Type B pancreatic cell (in vitro differentiated cells): ENCODE data around the gene HSPB8. TPM values are rescaled to one million over a fixed set of nuclear protein-coding genes. Genes with fewer than 3 reads are reported as not detected.

ENCODE experiments used
- DNase-seq: peaks from one replicate; pipeline ENCODE4 v3.0.0; 2021; ENCODE audit warnings: mixed read lengths; ENCODE audit not compliant: unreplicated experiment; ENCODE audit errors: extremely low spot score
- H3K27ac Mint-ChIP-seq: 2 replicates; pipeline ENCODE4 v1.8.0; 2021; ENCODE audit warnings: mild to moderate bottlenecking, mixed read lengths
- H3K27me3 Mint-ChIP-seq: 2 replicates; pipeline ENCODE4 v1.8.0; 2021; ENCODE audit warnings: mixed read lengths
- H3K36me3 Mint-ChIP-seq: 2 replicates; pipeline ENCODE4 v1.8.0; 2021; ENCODE audit warnings: mixed read lengths
- H3K4me1 Mint-ChIP-seq: one replicate; pipeline ENCODE4 v1.8.0; 2021; ENCODE audit warnings: mixed read lengths; ENCODE audit not compliant: unreplicated experiment
- H3K4me3 Mint-ChIP-seq: 2 replicates; pipeline ENCODE4 v1.8.0; 2021; ENCODE audit warnings: mild to moderate bottlenecking, mixed read lengths
- H3K9me3 Mint-ChIP-seq: 2 replicates; pipeline ENCODE4 v1.8.0; 2021; ENCODE audit warnings: mixed read lengths
- total RNA-seq: library from RNA; stranded (reverse); gene quantifications from 2 replicates; pipeline ENCODE4 v1.2.1, GENCODE V29; 2021; ENCODE audit warnings: low replicate concordance
- TF ChIP-seq, protein P1 (sequence below): fragments of 200-600 bp; sonication (generic); conservative IDR thresholded peaks from 2 replicates; pipeline ENCODE4 v1.5.0; 2021; ENCODE audit warnings: antibody characterized with exemption, mild to moderate bottlenecking

Gene HSPB8
- total RNA-seq, 1 donor from 2014 or later, result 17.0 TPM

DNA sequence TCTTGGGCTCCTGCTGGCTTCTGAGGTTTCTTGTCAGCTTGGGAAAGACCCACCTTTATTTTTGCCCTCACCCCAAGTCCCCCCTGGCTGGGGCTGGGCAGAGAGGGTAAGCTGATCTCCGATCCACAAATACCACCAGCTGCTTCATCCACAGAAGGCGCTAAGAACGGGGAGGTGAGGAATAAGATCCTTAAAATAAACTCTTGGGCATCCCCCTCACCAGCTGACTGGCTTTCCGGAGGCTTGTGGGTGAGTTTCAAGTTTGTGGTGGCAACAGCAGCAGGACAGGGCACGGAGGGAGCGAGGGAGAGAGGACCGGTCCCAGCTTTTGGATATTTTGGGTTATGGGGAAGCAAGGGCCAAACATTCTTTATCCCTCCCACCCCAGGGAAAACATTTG is 20.8 kb upstream of the HSPB8 start:
- no peak overlapping the region for H3K27ac Mint-ChIP-seq
- H3K9me3 Mint-ChIP-seq, result no peaks in the 10 kb centered on the region
- H3K27me3 Mint-ChIP-seq, result peaks cover 7% of the 10 kb centered on the region
- TF ChIP-seq, protein P1, sequence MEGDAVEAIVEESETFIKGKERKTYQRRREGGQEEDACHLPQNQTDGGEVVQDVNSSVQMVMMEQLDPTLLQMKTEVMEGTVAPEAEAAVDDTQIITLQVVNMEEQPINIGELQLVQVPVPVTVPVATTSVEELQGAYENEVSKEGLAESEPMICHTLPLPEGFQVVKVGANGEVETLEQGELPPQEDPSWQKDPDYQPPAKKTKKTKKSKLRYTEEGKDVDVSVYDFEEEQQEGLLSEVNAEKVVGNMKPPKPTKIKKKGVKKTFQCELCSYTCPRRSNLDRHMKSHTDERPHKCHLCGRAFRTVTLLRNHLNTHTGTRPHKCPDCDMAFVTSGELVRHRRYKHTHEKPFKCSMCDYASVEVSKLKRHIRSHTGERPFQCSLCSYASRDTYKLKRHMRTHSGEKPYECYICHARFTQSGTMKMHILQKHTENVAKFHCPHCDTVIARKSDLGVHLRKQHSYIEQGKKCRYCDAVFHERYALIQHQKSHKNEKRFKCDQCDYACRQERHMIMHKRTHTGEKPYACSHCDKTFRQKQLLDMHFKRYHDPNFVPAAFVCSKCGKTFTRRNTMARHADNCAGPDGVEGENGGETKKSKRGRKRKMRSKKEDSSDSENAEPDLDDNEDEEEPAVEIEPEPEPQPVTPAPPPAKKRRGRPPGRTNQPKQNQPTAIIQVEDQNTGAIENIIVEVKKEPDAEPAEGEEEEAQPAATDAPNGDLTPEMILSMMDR, result no peak
- peaks cover 11% of the 10 kb centered on the region for H3K4me1 Mint-ChIP-seq
- no peaks in the 10 kb centered on the region for H3K36me3 Mint-ChIP-seq
- no peak for DNase-seq
- H3K4me3 Mint-ChIP-seq, result no peak overlapping the region

DNA sequence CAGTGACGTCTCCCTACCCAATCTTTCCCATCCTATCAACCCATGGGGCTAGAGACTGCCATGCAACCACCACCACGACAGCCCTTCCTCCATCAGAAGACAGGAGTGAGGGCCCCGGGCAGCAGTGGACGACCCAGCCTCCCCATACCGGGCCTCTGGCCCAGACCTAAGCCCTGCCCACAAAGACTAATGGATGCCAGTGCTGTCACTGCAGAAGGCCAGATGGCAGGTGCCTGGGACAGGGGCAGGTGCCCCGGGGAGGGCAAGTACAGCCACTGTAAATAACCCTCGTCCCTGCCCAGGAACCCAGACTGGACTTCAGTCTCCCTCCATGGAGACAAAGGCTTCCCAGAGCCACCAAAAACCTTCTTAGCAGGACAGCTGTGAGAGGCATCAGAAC is 20.3 kb upstream of the HSPB8 start:
- Mint-ChIP-seq H3K27ac (no peak overlapping the region), H3K4me3 (no peak overlapping the region), H3K36me3 (no peaks in the 10 kb centered on the region), H3K9me3 (no peaks in the 10 kb centered on the region), H3K27me3 (peaks cover 7% of the 10 kb centered on the region), H3K4me1 (peaks cover 7% of the 10 kb centered on the region)
- TF ChIP-seq, protein P1, result no peak
- DNase-seq, result no peak

DNA sequence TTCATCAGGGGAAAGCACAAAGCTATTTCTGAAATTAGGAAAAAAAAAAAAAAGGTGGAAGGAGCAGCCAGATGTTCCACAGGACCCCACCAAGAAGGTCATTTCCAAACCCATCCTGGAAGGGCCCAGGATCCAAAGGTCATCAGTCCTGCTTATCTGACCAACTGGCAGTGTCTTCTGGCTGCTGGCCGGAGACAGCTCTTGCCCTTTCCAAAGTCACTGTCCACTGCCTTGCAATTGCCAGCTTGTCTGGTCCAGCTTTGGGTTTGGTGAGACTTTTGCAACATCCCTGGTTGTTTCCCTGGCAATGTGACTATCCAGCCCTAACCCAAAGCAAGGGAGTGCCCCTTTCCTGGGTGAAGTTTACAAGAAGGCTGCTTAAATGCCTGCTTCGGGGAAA is 18.9 kb upstream of the HSPB8 start:
- TF ChIP-seq, protein P1, result no peak

DNA sequence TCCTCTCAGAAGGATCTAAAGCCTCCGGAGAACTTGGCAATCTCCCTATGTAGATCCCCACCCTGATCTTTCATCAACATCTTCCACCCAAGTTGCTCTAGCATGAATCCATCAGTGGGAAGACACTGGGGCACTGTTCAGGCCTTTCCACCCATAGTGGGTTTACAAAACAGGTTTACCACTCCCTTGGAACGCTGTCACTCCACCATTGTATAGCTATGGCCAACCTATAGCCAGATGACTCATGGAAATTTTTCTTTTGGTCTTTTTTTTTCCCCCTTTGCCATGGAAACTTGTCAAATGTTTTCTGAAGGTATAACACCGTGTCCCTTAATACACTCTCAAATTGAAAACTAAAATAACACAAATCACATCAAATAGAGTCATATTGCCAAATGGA is 10.8 kb upstream of the HSPB8 start:
- Mint-ChIP-seq H3K4me3 (peak overlapping the region; percentile 29), H3K27ac (peak overlapping the region; percentile 94), H3K27me3 (peaks cover 7% of the 10 kb centered on the region)

More for the DNA sequence above, 18.9 kb upstream of the HSPB8 start:
- Mint-ChIP-seq H3K27ac (no peak overlapping the region), H3K36me3 (no peaks in the 10 kb centered on the region), H3K9me3 (no peaks in the 10 kb centered on the region), H3K4me3 (no peak overlapping the region), H3K27me3 (peaks cover 3% of the 10 kb centered on the region), H3K4me1 (no peaks in the 10 kb centered on the region)
- DNase-seq, result no peak

DNA sequence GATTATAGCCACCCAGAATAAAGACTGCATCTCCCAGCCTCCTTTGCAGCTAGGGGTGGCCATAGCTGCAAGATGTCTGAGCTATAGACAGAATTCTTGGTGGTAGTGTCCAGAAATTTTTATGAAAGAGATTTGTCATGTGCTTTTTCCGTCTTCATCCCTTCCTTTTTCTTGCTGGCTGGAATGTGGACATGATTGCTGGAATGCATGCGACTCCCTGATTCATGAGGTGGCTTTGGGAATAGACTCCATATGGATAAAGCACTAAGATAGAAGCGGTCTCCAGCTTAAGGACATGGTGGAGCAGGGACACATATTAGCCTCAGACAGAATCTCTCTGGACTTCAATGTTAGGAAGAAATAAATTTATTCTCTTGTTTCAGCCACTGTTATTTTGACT is 10.0 kb upstream of the HSPB8 start:
- H3K4me3 Mint-ChIP-seq, result peak overlapping the region; percentile 63
- H3K4me1 Mint-ChIP-seq, result peaks cover 8% of the 10 kb centered on the region
- TF ChIP-seq, protein P1, result no peak
- peaks cover 7% of the 10 kb centered on the region for H3K27me3 Mint-ChIP-seq
- no peak for DNase-seq
- H3K27ac Mint-ChIP-seq, result peak overlapping the region; percentile 94
- H3K36me3 Mint-ChIP-seq, result no peaks in the 10 kb centered on the region
- H3K9me3 Mint-ChIP-seq, result peaks cover 6% of the 10 kb centered on the region

More for the DNA sequence above, 10.8 kb upstream of the HSPB8 start:
- peaks cover 6% of the 10 kb centered on the region for H3K9me3 Mint-ChIP-seq
- H3K36me3 Mint-ChIP-seq, result no peaks in the 10 kb centered on the region
- TF ChIP-seq, protein P1, result no peak
- no peak for DNase-seq
- peaks cover 8% of the 10 kb centered on the region for H3K4me1 Mint-ChIP-seq

DNA sequence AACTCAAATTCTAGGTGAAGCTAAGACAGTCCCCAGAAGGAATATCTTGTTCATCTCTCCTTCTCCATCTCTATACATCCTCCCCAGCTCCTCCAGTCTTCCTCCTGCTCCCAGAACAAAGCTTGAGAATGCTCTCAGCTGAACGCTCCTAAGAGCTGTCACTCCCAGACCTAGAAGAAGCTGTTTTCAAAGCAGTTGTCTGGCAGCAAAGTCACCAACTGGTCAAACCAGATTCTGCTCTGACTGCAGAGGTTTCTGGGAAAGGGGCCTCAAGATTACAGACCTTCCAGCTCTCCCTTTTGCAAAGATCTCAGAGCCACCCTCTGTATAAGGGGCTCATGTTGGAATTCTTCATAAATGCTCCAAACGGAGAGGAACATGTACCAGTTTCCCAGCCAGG is 9.6 kb upstream of the HSPB8 start:
- peak overlapping the region; percentile 94 for H3K27ac Mint-ChIP-seq
- peaks cover 7% of the 10 kb centered on the region for H3K27me3 Mint-ChIP-seq
- H3K4me1 Mint-ChIP-seq, result peaks cover 8% of the 10 kb centered on the region
- TF ChIP-seq, protein P1, result no peak
- peaks cover 6% of the 10 kb centered on the region for H3K9me3 Mint-ChIP-seq
- H3K4me3 Mint-ChIP-seq, result peak overlapping the region; percentile 63
- DNase-seq, result no peak
- H3K36me3 Mint-ChIP-seq, result no peaks in the 10 kb centered on the region
